GM21360 (cell line): ENCODE results near the gene RANGAP1.
"Not testable (repeated sequence)": the region's sequence is repeated elsewhere in the genome, so short reads cannot be mapped to it uniquely, and the experiment has no call there.

ENCODE experiments used
- ATAC-seq: cut with Tn5 transposase; IDR thresholded peaks from one replicate; pipeline ENCODE4 v1.9.1; 2021; ENCODE audit warnings: mild to moderate bottlenecking, moderate library complexity; ENCODE audit not compliant: unreplicated experiment

RANGAP1 gene

GRCh38 chr22:41301085-41302020 is 15.4 kb upstream of the RANGAP1 start, which contains the start of gene ZC3H7B:
TSS of gene ZC3H7B (plus strand) at chr22:41301525. CDS start at chr22:41320661, 19,136 bp downstream.
- peak; percentile 80 for ATAC-seq

DNA sequence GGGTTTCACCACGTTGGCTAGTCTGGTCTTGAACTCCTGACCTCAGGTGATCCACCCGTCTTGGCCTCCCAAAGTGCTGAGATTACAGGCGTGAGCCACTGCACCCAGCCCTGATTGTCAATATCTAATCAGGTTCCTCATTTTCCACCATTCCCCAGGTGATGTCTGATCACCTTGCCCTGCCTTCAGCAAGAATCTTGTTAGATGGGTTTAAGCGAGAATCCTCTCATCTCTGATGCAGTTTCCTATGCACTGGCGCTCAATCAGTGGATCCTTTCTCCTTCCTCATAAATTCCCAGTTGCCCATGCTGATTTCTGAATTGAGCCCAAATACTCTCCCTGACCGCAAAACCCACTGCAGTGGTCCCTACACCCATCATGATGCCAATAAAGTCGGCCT is 14.7 kb upstream of the RANGAP1 start:
- ATAC-seq, result no peak

- ATAC-seq, result no peak
Observed at GRCh38 chr22:41296826-41297667, 11.1 kb upstream of the RANGAP1 start.

DNA sequence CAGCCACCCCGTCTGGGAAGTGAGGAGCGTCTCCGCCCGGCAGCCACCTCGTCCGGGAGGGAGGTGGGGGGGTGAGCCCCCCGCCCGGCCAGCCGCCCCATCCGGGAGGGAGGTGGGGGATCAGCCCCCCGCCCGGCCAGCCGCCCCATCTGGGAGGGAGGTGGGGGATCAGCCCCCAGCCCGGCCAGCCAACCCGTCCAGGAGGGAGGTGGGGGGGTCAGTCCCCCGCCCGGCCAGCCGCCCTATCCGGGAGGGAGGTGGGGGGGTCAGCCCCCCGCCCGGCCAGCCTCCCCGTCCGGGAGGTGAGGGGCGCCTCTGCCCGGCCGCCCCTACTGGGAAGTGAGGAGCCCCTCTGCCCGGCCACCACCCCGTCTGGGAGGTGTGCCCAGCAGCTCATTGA is 8.8 kb upstream of the RANGAP1 start:
- ATAC-seq, result not testable (repeated sequence)

- no peak for ATAC-seq
Observed at GRCh38 chr22:41290262-41291221, 4.6 kb upstream of the RANGAP1 start.

GRCh38 chr22:41289671-41290070 is 3.7 kb upstream of the RANGAP1 start:
- no peak for ATAC-seq

DNA sequence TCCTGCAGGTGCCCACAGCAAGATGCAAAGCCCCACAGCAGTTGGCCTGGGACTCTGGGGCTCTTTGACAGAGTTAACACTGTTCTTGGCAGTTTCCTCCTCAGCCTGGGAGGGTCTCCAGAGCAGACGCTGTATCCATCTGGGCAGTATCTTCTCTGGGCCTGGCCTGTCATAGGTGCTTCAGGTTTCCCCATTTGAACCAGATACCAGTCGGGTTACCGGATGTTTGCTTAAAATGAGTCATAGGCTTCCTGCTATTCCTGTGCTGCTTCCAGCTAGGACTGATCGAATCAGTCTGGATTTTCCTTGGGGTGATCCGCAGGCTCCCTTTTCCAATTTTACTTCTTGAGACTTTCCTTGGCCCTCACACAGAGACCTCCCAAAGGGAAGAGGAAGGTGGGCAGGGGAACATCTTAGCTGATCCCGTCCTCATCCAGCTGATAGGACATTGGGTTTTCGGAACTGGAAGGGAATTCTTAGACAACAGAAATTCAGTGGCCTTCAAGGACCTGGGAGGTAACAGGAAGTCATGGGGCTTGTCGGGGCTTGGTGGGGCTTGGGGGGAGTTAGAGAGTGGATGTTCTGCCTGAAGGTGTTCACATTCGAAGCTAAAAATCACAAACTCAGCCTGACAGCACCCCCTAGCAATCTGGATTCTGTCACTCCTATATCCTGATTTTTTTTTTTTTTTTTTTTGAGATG is 2.4 kb upstream of the RANGAP1 start:
- ATAC-seq, result no peak

DNA sequence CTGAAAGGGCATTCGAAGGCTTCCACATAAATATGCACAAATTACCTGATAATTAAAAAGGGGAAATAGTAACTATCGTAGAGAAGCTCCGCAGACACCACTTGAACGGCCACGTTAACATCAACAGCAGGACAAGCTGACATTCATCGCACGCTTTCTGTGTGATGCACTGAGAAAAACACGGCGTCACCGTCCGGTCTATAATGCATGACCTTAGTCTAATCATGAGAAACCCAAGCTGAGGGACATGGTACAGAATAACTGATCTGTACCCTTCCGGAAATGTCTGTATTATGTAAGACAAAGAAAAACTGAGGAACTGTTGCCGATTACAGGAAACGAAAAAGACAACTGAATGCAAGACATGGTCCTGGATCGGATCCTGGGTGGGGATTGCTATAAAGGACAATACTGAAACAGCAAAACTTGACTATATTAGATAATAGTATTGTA is 678 bp upstream of the RANGAP1 start:
- ATAC-seq, result peak; percentile 9

- ATAC-seq, result peak; percentile 13
Observed at GRCh38 chr22:41285441-41285819, 557 bp downstream of the RANGAP1 start.

DNA sequence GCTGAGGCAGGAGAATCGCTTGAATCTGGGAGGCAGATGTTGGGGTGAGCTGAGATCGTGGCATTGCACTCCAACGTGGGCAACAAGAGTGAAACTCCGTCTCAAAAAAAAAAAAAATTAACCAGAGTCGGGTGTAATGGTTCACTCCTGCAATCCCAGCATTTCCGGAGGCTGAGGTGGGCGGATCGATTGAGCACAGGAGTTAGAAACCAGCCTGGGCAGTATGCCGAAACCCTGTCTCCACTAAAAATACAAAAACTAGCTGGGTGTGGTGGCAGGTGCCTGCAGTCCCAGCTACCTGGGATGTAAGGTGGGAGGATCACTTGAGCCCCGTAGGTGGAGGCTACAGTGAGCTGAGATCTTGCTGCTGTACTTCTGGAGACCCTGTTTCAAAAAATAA is 1.5 kb downstream of the RANGAP1 start:
- no peak for ATAC-seq

DNA sequence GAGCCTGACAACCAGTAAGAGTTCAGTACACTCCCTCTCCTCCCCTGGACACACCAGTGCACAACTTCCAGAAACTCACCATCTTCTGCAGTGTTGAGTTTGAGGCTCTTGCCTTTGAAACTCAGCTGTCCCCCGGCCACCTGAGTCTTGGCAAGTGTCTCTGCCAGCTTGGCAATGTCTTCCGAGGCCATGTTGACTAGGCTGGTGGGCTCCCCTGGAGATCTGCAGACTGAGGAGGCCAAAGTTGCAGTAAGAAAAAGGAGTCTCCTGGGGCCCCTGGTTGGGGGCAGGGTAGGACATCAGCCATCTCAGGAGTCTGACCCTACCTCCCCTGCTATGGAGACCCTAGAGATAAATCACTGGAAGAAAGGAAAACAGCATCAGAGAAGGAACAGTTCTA is 5.1 kb downstream of the RANGAP1 start:
- no peak for ATAC-seq

GRCh38 chr22:41280065-41280464 is 5.9 kb downstream of the RANGAP1 start:
- ATAC-seq, result no peak

- no peak for ATAC-seq
Observed at GRCh38 chr22:41274856-41275255, 11.1 kb downstream of the RANGAP1 start.

GRCh38 chr22:41273128-41273527 is 12.9 kb downstream of the RANGAP1 start:
- ATAC-seq, result no peak

GRCh38 chr22:41271787-41272186 is 14.2 kb downstream of the RANGAP1 start:
- no peak for ATAC-seq

- no peak for ATAC-seq
Observed at GRCh38 chr22:41267958-41268357, 18.0 kb downstream of the RANGAP1 start.

- no peak for ATAC-seq
Observed at GRCh38 chr22:41264408-41264941, 21.5 kb downstream of the RANGAP1 start.

- ATAC-seq, result no peak
Observed at GRCh38 chr22:41263704-41264103, 22.3 kb downstream of the RANGAP1 start.

- no peak for ATAC-seq
Observed at GRCh38 chr22:41262250-41262765, 23.7 kb downstream of the RANGAP1 start.
